GM21723 (cell line): ENCODE measurements around the gene DPPA5.
A peak's percentile ranks its signal among the peaks of the same experiment; 100 is the strongest.
"Not testable (repeated sequence)": the region's sequence is repeated elsewhere in the genome, so short reads cannot be mapped to it uniquely, and the experiment has no call there.

Experiments used
- ATAC-seq: cut with Tn5 transposase; IDR thresholded peaks from one replicate; pipeline ENCODE4 v1.9.1; 2021; ENCODE audit warnings: mild to moderate bottlenecking, moderate library complexity; ENCODE audit not compliant: unreplicated experiment

DPPA5 gene, protein sequence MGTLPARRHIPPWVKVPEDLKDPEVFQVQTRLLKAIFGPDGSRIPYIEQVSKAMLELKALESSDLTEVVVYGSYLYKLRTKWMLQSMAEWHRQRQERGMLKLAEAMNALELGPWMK

GRCh38 chr6:73353636-73354593 lies at the start of gene DPPA5:
DPPA5 (minus strand) TSS chr6:73354276; CDS start chr6:73354225, 51 bp downstream.
- no peak for ATAC-seq

DNA sequence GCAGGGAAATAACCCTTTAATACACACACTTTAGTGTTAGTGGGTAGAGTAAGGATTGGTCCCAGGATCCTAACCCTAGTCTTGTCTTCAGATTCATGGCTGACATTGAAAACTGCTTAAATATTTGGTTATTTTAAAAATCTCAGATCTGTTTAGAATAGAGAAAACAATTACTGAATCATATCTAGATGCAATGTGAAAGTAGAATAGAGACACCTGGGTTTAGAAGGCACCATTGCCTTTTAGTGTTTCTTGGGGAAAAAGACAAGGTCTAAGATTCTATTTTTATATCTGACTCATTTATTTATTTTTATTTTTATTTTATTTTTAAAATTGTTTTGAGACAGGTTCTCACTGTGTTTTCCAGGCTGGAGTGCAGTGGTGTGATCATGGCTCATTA lies 46.6 kb upstream of the DPPA5 start:
- peak; percentile 53 for ATAC-seq

DNA sequence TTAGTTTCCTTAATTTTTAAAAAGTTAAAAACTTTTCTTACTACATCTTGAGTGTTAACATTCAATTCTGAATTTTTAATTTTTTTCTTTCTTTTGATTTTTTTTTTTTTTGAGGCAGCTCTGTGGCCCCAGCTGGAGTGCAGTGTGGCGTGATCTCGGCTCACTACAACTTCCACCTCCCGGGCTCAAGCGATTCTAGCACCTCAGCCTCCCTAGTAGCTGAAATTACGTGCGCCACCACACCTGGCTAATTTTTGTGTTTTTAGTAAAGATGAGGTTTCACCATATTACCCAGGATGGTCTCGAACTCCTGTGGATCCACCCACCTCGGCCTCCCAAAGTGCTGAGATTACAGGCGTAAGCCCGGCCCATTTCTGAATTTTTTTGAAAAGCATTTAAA lies 41.8 kb upstream of the DPPA5 start:
- no peak for ATAC-seq

- no peak for ATAC-seq
Observed at GRCh38 chr6:73394577-73395354, 40.7 kb upstream of the DPPA5 start, which contains the start of gene DDX43. DDX43 (plus strand) TSS chr6:73394828; CDS start chr6:73394906, 78 bp downstream.

- ATAC-seq = no peak
Observed at GRCh38 chr6:73393278-73393677, 39.2 kb upstream of the DPPA5 start.

DNA sequence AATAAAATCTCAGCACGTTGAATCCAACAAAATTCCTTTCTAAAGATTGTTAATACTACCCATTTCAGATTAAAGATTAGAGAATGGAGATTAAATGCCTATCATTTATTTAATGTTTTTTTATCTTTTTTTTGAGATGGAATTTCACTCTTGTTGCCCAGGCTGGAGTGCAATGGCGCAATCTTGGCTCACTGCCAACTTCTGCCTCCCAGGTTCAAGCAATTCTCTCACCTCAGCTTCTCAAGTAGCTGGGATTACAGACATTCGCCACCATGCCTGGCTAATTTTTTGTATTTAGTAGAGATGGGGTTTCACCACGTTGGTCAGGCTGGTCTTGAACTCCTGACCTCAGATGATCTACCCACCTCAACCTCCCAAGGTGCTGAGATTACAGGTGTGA lies 38.1 kb upstream of the DPPA5 start:
- not testable (repeated sequence) for ATAC-seq

DNA sequence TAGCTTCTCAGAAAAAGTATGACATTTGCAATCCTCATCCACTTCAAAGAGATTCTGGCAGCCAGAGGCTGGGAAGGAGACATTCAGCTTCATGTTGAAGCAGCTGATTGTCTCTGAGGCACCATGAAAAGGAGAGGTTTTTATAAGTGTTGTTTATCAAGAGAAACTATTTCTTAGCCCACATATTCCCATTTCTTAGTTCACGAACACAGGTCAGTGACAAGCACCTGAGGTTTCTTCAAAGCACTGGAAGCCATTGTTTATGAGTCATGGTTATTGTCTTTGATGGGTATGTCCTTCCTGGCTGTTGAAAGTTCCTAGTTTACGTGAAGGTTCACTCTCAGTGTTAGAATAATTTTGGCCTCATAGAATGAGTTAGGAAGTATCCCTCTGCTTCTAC lies 37.6 kb upstream of the DPPA5 start:
- ATAC-seq = no peak

DNA sequence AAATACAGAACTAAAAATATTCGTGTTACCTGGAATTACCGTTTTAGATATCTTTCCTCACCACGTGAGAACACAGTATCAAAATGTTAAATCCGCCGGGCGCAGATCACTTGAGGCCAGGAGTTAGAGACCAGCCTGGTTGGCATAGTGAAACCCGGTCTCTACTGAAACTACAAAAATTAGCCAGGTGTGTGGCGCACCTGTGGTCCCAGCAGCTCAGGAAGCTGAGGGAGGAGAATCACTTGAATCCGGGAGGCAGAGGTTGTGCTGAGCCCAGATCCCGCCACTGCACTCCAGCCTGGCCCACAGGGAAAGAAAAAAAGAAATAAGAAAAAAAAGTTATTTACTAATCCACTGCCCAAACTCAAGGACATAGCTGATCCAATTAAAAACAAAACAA lies 35.8 kb upstream of the DPPA5 start:
- ATAC-seq = no peak

DNA sequence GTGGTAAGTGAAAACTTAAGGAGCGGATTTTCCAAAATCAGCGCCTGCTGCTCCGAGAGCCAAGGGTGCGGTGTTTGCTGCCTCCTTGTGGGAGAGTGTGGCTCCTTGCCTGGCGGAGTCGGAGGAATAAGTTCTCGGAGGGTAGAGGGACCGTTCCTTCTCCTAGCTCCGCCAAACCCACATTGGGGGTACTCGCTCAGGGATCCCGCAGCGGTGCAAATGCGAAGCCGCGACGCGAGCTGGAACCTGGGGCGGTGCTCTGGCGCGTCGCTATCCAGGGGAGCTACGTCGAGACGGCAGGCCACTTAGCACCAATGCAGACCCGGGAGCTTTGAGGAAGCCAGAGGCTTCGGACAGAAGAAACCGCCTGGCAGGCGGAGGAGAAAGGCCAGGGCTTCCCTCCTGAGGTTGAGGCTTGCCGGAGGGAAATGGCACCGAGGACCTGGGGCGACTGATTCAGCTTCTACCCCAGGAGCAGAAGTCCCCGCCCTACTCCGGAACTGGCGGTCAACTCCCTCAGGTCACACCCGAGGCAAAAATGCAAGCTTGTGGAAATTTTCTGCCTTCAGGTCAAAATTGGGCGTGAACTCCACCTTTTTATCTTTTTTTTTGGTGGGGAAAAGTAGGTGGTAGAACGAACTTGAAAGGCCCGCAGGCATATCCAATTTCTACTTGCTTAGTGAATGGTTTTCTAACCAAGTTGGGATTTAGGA lies 34.9 kb upstream of the DPPA5 start:
- ATAC-seq = peak; percentile 85

- ATAC-seq = peak; percentile 36
Observed at GRCh38 chr6:73388433-73388799, 34.3 kb upstream of the DPPA5 start.

- ATAC-seq = no peak
Observed at GRCh38 chr6:73382462-73383113, 28.5 kb upstream of the DPPA5 start.

DNA sequence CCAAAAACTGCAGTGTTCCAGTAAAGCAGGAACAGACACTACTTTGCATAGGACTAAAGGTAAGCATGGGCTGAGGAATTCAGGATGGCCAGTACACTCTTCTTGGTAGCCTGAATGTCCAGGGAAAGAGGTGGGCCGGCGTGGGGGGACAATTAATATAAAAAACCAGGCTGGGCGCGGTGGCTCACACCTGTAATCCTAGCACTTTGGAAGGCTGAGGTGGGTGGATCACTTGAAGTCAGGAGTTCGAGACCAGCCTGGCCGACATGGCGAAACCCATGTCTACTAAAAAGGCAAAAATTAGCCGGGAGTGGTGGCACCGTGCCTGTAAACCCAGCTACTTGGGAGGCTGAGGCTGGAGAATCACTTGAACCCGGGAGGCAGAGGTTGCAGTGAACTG lies 27.5 kb upstream of the DPPA5 start:
- ATAC-seq = not testable (repeated sequence)

DNA sequence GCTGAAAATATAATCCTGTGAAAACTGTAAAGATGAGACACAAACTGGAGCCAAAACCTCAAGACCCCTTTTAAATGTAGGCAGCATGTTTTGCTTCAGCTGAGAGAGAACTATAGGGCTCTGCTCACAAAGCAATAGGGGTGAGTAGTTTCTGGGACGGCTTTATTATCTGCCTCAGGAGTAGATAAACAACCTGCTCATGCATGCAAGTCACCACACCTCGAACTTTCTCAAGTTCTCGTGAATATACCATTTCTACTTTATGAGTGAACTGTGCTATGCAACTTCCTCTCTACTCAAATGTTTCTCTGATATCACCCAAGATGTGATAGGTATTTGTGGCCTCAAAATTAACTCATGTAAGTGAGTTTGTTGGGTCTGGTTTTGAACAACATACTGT lies 23.1 kb upstream of the DPPA5 start:
- ATAC-seq = no peak

GRCh38 chr6:73375216-73375615 lies 21.1 kb upstream of the DPPA5 start:
- no peak for ATAC-seq

DNA sequence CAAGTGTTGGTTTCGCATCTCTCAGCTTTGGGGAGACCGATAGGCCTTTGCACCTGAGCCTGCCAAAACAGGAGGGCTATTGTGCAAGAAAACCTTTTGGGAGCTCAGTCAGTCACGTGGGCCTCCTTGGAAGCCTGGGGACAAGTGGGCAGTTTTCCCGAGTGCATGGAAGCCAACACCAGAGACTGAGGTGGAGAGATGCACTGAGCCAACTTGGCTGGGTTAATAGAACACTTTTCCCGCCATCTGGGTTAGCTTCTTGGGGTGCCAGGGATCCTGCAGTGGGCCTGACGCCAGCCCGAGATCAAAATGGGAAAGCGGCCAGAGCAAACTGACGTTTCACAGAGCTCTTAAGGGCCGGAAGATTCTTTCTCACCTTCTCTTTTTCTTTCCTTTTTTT lies 18.4 kb upstream of the DPPA5 start:
- no peak for ATAC-seq

DNA sequence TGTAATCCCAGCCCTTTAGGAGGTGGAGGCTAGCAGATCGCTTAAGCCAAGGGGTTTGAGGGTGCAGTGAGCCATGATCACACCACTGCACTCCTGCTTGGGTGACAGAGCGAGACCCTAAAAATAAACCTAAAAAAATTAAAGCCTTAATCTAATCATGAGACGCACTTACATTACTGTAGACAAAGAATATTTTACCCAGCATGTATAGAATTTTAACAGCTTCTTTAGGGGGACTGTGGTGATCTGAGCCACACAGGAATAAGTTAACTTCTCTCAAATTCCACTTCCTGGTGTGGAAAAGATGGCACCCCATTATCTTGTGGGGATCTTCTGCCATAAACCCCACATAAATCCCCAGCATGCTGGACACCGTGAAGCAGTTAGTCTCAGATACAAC lies 17.9 kb upstream of the DPPA5 start:
- no peak for ATAC-seq

- ATAC-seq = no peak
Observed at GRCh38 chr6:73369563-73369962, 15.5 kb upstream of the DPPA5 start, which contains the start of gene OOEP. OOEP (minus strand) TSS chr6:73369897; CDS start chr6:73369792, 105 bp downstream.

GRCh38 chr6:73369157-73369556 lies 15.1 kb upstream of the DPPA5 start:
- no peak for ATAC-seq

- ATAC-seq = no peak
Observed at GRCh38 chr6:73368675-73369074, 14.6 kb upstream of the DPPA5 start.

DNA sequence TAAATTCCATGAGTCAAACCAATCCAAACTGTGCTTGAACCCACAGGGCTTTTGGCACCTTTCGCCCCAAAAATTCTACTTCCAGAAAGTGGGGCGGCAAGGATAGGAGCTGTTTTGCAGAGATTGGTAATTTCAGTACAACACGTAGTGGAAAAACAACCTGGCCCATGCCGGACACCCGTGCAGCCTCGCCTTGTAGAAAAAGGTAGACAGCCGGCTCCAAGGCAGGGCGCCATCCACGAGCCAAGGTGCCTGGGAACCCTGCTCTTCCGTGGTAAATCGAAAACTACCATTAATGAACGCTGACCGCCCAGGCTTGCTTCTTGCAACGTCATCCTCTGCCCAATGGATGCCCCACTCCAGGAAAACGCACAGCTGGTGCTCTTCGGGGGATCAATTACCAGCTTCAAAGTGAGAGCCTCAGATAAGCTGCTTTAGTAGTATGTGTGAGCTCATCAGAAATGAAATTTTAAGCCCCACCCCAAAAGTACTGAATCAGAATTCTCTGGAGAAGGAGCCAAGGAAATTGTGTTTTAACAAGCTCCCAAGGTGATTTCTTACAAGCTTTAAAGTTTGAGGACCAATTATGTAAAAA lies 13.8 kb upstream of the DPPA5 start:
- ATAC-seq = no peak
